Left colon (tissue), 2 donors: ENCODE data around the gene TRAPPC3L. TPM values are rescaled to one million over a fixed set of nuclear protein-coding genes. Genes with fewer than 3 reads are reported as not detected.

Experiments used
- ATAC-seq: fragments of 200-7000 bp; cut with Tn5 transposase; one replicate; pipeline ENCODE4 v1.9.1; 2020; ENCODE audit warnings: mild to moderate bottlenecking, moderate library complexity
- DNase-seq, 2 donors: peaks; one replicate each; pipeline ENCODE4 v3.0.0-alpha.2; 2020
- intact Hi-C, 2 donors: fragments of 100-400 bp; cut with DNase I in 1 of 2; cut with micrococcal nuclease in 1 of 2; formaldehyde crosslinking; loops; one replicate each; pipeline versions ENCODE4 v1.11.2 to v1.14.0; 2022; cut with DNase I, micrococcal nuclease
- total RNA-seq, 2 donors: library from RNA; stranded (reverse); fragmentation: NEBNext Ultra II Directional; extraction: Animal tissue kit (Norgen Biotek cat#: 25700); gene quantifications; one replicate each; pipeline ENCODE4 v1.2.1, GENCODE V29; 2021
- donor health status: DM: no; HTN: no; CAD: no.
- donor health status: DM: yes; HTN: yes; CAD: no.

The TRAPPC3L gene
- total RNA-seq, 2 donors from 2014 or later, result not detected

- intact Hi-C loops, result no loop called here
- DNase-seq, result no peak
- ATAC-seq, result no peak
Observed at GRCh38 chr6:116450185-116450710, 95.2 kb downstream of the TRAPPC3L start.

GRCh38 chr6:116449565-116449964 lies 95.9 kb downstream of the TRAPPC3L start:
- ATAC-seq (no peak), DNase-seq (no peak)
- intact Hi-C loops, result no loop called here

- ATAC-seq (no peak), DNase-seq (no peak)
- intact Hi-C loops, result no loop called here
Observed at GRCh38 chr6:116447496-116448011, 97.9 kb downstream of the TRAPPC3L start.

GRCh38 chr6:116447052-116447451 lies 98.4 kb downstream of the TRAPPC3L start:
- no peak for DNase-seq
- ATAC-seq, result no peak
- intact Hi-C loops, result no loop called here

GRCh38 chr6:116446399-116446798 lies 99.1 kb downstream of the TRAPPC3L start:
- peak; percentile 61 for ATAC-seq
- intact Hi-C loops, result no loop called here
- DNase-seq, result no peak

GRCh38 chr6:116445102-116445501 lies 100.4 kb downstream of the TRAPPC3L start:
- intact Hi-C loops, result no loop called here
- ATAC-seq, result peak; percentile 66
- DNase-seq, result no peak

Other genes with a start within 250 kb of the TRAPPC3L start
- 10 to 100 TPM in 1 of 2 donors, 1 to 10 TPM in 1; 8.0 to 10.9 TPM for gene DSE, start 174.7 kb downstream of the TRAPPC3L start, total RNA-seq
- 1 to 10 TPM in 1 of 2 donors, under 1 TPM in 1; 0.61 to 4.2 TPM for gene CALHM6, start 84.3 kb downstream of the TRAPPC3L start, total RNA-seq
- under 1 TPM; 0.18 to 0.64 TPM for gene CALHM5, start 34.0 kb downstream of the TRAPPC3L start, total RNA-seq
- gene CALHM4, start 8.1 kb upstream of the TRAPPC3L start, total RNA-seq, result not detected
- gene RWDD1, start 25.8 kb upstream of the TRAPPC3L start, total RNA-seq, result 10 to 100 TPM; 29.1 to 29.5 TPM
- under 1 TPM; 0.27 to 0.31 TPM for gene RSPH4A, start 70.8 kb upstream of the TRAPPC3L start, total RNA-seq
- 10 to 100 TPM; 10.3 to 12.0 TPM for gene ZUP1, start 123.1 kb upstream of the TRAPPC3L start, total RNA-seq
- 1 to 10 TPM; 4.4 to 6.0 TPM for gene KPNA5, start 135.5 kb upstream of the TRAPPC3L start, total RNA-seq
- under 1 TPM; 0.75 to 0.85 TPM for gene FAM162B, start 220.0 kb upstream of the TRAPPC3L start, total RNA-seq